ENCODE results near the gene TRIM72.
"Not testable (repeated sequence)": the region's sequence is repeated elsewhere in the genome, so short reads cannot be mapped to it uniquely, and the experiment has no call there.

Gene TRIM72

GRCh38 chr16:31190818-31191444 lies 23.0 kb upstream of the TRIM72 start:
- DNase-seq (ENCODE audit: low spot score) = no peak

GRCh38 chr16:31191697-31192428 lies 22.1 kb upstream of the TRIM72 start:
- DNase-seq (ENCODE audit: low spot score) = no peak

GRCh38 chr16:31192856-31193642 lies 20.9 kb upstream of the TRIM72 start:
- no peak for DNase-seq (ENCODE audit: low spot score)

- no peak for DNase-seq (ENCODE audit: low spot score)
Measured at GRCh38 chr16:31193874-31194273, 20.0 kb upstream of the TRIM72 start.

GRCh38 chr16:31194898-31195297 lies 19.0 kb upstream of the TRIM72 start:
- no peak for DNase-seq (ENCODE audit: low spot score)

GRCh38 chr16:31195861-31196260 lies 18.1 kb upstream of the TRIM72 start:
- DNase-seq (ENCODE audit: low spot score) = not testable (repeated sequence)

GRCh38 chr16:31196324-31197088 lies 17.4 kb upstream of the TRIM72 start:
- no peak for DNase-seq (ENCODE audit: low spot score)

- DNase-seq (ENCODE audit: low spot score) = no peak
Measured at GRCh38 chr16:31198207-31198882, 15.6 kb upstream of the TRIM72 start.

GRCh38 chr16:31199430-31200041 lies 14.4 kb upstream of the TRIM72 start:
- DNase-seq (ENCODE audit: low spot score) = no peak

- not testable (repeated sequence) for DNase-seq (ENCODE audit: low spot score)
Measured at GRCh38 chr16:31200111-31200510, 13.8 kb upstream of the TRIM72 start.

GRCh38 chr16:31200821-31201568 lies 12.9 kb upstream of the TRIM72 start:
- DNase-seq (ENCODE audit: low spot score) = no peak

GRCh38 chr16:31201582-31202413 lies 12.1 kb upstream of the TRIM72 start:
- DNase-seq (ENCODE audit: low spot score) = peak; percentile 12

GRCh38 chr16:31202414-31203375 lies 11.2 kb upstream of the TRIM72 start, which contains the start of gene PYCARD:
PYCARD (minus strand) TSS chr16:31202760; CDS start chr16:31202690, 70 bp downstream.
- peak; percentile 20 for DNase-seq (ENCODE audit: low spot score)

- DNase-seq (ENCODE audit: low spot score) = no peak
Measured at GRCh38 chr16:31204871-31205666, 8.8 kb upstream of the TRIM72 start.

- no peak for DNase-seq (ENCODE audit: low spot score)
Measured at GRCh38 chr16:31206776-31207175, 7.1 kb upstream of the TRIM72 start.

- DNase-seq (ENCODE audit: low spot score) = no peak
Measured at GRCh38 chr16:31213342-31213741, 577 bp upstream of the TRIM72 start.

- DNase-seq (ENCODE audit: low spot score) = no peak
Measured at GRCh38 chr16:31214708-31215286, 878 bp downstream of the TRIM72 start.
